Measurements from ENCODE around the gene CACHD1. TPM values are rescaled to one million over a fixed set of nuclear protein-coding genes. Genes with fewer than 3 reads are reported as not detected.

CACHD1 gene
- polyA plus RNA-seq, 1 donor from 2014 or later, result 12.7 TPM

DNA sequence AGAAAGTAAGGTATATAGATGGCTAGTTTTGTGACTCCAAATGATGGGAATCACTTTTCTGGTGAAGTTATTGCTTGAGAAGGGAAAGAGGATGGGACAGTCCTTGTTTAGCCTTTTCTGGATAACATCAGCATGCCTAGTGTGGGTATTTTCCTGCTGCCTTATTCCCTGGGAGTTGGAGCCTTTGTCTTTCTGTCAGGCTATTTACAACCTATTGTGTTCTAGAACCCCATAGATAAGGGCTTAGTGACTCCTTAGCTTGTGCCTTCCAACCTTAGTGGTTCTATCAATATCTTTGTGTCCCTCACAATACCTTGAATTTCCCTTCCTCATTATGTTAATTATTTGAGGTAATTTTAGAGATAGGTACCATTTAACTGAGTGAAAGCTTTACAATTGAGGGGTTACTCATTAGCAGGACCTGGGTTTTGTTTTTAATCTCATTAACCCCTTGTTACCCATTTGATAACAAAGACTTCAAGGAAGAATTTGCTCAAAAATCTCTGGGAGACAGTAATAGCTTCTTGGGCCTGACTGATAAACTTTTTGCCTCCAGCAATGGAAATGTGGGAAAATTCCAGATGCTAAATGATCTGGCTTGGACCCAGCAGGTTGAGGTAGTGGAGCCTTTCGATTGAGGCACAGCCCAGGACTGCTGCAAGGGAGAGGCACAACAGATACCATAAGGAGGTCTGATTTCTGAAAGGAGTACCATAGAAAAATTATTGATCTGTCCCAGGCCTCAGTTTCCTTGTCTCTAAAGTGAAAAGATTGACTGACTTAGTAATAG lies 49.0 kb downstream of the CACHD1 start:
- Histone ChIP-seq H3F3A (ENCODE audit: insufficient read depth, low read length, poor library complexity, severe bottlenecking) (no peaks in the 10 kb centered on the region), H2AFZ (ENCODE audit: low read depth, low read length) (no peak overlapping the region), H3K9me2 (ENCODE audit: insufficient read depth, low read length) (no peaks in the 10 kb centered on the region), H3K9ac (ENCODE audit: low read length) (no peak overlapping the region), H3K9me3 (ENCODE audit: low read length) (no peaks in the 10 kb centered on the region), H3K27ac (ENCODE audit: low read length) (no peak overlapping the region), H3K4me3 (ENCODE audit: low read length) (no peak overlapping the region), H3K36me3 (ENCODE audit: insufficient read depth, low read length) (no peaks in the 10 kb centered on the region), H4K20me1 (ENCODE audit: insufficient read depth) (no peaks in the 10 kb centered on the region), H3K4me2 (ENCODE audit: low read length) (no peak overlapping the region), H3K79me2 (replicated peaks; ENCODE audit: insufficient read depth, low read length) (peaks cover 14% of the 10 kb centered on the region), H3K27me3 (ENCODE audit: insufficient read depth, low read depth, low read length) (no peaks in the 10 kb centered on the region)
- TF ChIP-seq RAD21 (conservative IDR thresholded peaks at IDR 0.05) (no peak), EZH2 (IDR thresholded peaks at IDR 0.05; ENCODE audit: borderline replicate concordance, insufficient read depth, low read length, poor library complexity, severe bottlenecking) (no peak), MXI1 (conservative IDR thresholded peaks at IDR 0.05; ENCODE audit: poor library complexity, severe bottlenecking) (no peak), POLR2AphosphoS5 (IDR thresholded peaks at IDR 0.05) (no peak), EP300 (conservative IDR thresholded peaks at IDR 0.05; ENCODE audit: poor library complexity, severe bottlenecking) (no peak), REST (IDR thresholded peaks at IDR 0.05; ENCODE audit: borderline replicate concordance) (no peak), SMC3 (conservative IDR thresholded peaks at IDR 0.05; ENCODE audit: poor library complexity) (no peak), TAF1 (IDR thresholded peaks at IDR 0.05; ENCODE audit: low read depth) (no peak)
- TF ChIP-seq, protein P1, sequence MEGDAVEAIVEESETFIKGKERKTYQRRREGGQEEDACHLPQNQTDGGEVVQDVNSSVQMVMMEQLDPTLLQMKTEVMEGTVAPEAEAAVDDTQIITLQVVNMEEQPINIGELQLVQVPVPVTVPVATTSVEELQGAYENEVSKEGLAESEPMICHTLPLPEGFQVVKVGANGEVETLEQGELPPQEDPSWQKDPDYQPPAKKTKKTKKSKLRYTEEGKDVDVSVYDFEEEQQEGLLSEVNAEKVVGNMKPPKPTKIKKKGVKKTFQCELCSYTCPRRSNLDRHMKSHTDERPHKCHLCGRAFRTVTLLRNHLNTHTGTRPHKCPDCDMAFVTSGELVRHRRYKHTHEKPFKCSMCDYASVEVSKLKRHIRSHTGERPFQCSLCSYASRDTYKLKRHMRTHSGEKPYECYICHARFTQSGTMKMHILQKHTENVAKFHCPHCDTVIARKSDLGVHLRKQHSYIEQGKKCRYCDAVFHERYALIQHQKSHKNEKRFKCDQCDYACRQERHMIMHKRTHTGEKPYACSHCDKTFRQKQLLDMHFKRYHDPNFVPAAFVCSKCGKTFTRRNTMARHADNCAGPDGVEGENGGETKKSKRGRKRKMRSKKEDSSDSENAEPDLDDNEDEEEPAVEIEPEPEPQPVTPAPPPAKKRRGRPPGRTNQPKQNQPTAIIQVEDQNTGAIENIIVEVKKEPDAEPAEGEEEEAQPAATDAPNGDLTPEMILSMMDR (IDR thresholded peaks at IDR 0.05; ENCODE audit: poor library complexity, severe bottlenecking), result no peak

- no peaks in the 10 kb centered on the region for H3F3A ChIP-seq (ENCODE audit: insufficient read depth, low read length, poor library complexity, severe bottlenecking)
- TF ChIP-seq, protein P1 (IDR thresholded peaks at IDR 0.05; ENCODE audit: poor library complexity, severe bottlenecking), result no peak
- TF ChIP-seq EZH2 (IDR thresholded peaks at IDR 0.05; ENCODE audit: borderline replicate concordance, insufficient read depth, low read length, poor library complexity, severe bottlenecking), result no peak
- no peak for TF ChIP-seq TAF1 (IDR thresholded peaks at IDR 0.05; ENCODE audit: low read depth)
- TF ChIP-seq RAD21 (conservative IDR thresholded peaks at IDR 0.05), result no peak
- TF ChIP-seq EP300 (conservative IDR thresholded peaks at IDR 0.05; ENCODE audit: poor library complexity, severe bottlenecking), result no peak
- TF ChIP-seq POLR2AphosphoS5 (IDR thresholded peaks at IDR 0.05), result no peak
- TF ChIP-seq REST (IDR thresholded peaks at IDR 0.05; ENCODE audit: borderline replicate concordance), result no peak
- TF ChIP-seq SMC3 (conservative IDR thresholded peaks at IDR 0.05; ENCODE audit: poor library complexity), result no peak
- peaks cover 18% of the 10 kb centered on the region for H3K79me2 ChIP-seq (replicated peaks; ENCODE audit: insufficient read depth, low read length)
- H3K9me2 ChIP-seq (ENCODE audit: insufficient read depth, low read length), result no peaks in the 10 kb centered on the region
- H3K9ac ChIP-seq (ENCODE audit: low read length), result no peak overlapping the region
- no peak overlapping the region for H3K27ac ChIP-seq (ENCODE audit: low read length)
- H3K4me2 ChIP-seq (ENCODE audit: low read length), result no peak overlapping the region
- H2AFZ ChIP-seq (ENCODE audit: low read depth, low read length), result no peak overlapping the region
- no peaks in the 10 kb centered on the region for H3K36me3 ChIP-seq (ENCODE audit: insufficient read depth, low read length)
- H3K9me3 ChIP-seq (ENCODE audit: low read length), result no peaks in the 10 kb centered on the region
- no peak overlapping the region for H3K4me3 ChIP-seq (ENCODE audit: low read length)
- no peaks in the 10 kb centered on the region for H3K27me3 ChIP-seq (ENCODE audit: insufficient read depth, low read depth, low read length)
- no peaks in the 10 kb centered on the region for H4K20me1 ChIP-seq (ENCODE audit: insufficient read depth)
These were observed 50.0 kb downstream of the CACHD1 start for GRCh38 chr1:64519901-64520300.

Data from neural cell (in vitro differentiated cells).